Measurements from ENCODE around the gene B3GAT2.

DNA sequence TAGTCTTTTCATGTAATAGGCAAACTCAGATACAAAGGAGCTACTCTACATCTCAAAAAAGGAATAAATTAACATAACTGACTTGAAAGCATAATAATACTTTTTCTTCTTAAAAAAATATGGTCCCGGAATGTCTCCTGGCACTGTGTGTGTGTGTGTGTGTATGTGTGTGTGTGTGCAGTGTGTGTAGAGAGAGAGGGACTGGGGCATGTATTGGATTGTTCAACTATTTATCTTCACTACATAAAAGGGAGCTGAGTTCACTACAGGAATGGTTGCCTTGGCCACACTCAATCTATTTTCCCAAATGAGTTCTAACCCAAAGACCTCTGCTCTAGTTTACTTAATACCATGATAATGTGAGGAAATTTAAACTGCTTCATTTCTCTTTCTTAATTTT is 51.1 kb downstream of the B3GAT2 start:
- TF ChIP-seq, protein P1, sequence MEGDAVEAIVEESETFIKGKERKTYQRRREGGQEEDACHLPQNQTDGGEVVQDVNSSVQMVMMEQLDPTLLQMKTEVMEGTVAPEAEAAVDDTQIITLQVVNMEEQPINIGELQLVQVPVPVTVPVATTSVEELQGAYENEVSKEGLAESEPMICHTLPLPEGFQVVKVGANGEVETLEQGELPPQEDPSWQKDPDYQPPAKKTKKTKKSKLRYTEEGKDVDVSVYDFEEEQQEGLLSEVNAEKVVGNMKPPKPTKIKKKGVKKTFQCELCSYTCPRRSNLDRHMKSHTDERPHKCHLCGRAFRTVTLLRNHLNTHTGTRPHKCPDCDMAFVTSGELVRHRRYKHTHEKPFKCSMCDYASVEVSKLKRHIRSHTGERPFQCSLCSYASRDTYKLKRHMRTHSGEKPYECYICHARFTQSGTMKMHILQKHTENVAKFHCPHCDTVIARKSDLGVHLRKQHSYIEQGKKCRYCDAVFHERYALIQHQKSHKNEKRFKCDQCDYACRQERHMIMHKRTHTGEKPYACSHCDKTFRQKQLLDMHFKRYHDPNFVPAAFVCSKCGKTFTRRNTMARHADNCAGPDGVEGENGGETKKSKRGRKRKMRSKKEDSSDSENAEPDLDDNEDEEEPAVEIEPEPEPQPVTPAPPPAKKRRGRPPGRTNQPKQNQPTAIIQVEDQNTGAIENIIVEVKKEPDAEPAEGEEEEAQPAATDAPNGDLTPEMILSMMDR (conservative IDR thresholded peaks at IDR 0.05 in 1 of 2, IDR thresholded peaks at IDR 0.05 in 1 of 2; ENCODE audit: low read depth in 1 of 2, low read length in 2 of 2): no peak
- TF ChIP-seq EZH2 (IDR thresholded peaks at IDR 0.05; ENCODE audit: low read length, missing control alignments): no peak
